T-cell (primary cell): ENCODE measurements around the gene LRP5. TPM values are rescaled to one million over a fixed set of nuclear protein-coding genes. Genes with fewer than 3 reads are reported as not detected.
"Not testable (repeated sequence)": the region's sequence is repeated elsewhere in the genome, so short reads cannot be mapped to it uniquely, and the experiment has no call there.

Experiments used
- ATAC-seq, 4 experiments: fragments of 200-7000 bp in 3 of 4; fragments of 150-1000 bp in 1 of 4; cut with Tn5 transposase; replicated peaks in 1 of 4; 1 replicate in 3 of 4; 2 replicates in 1 of 4; pipeline ENCODE4 v1.10.0; 2021; ENCODE audit warnings: moderate library complexity in 3 of 4, mild to moderate bottlenecking in 2 of 4, moderate number of reproducible peaks in 1 of 4
- CTCF ChIA-PET, 2 donors: fragments of 300-600 bp; sonication (Branson Sonifier 250); formaldehyde crosslinking; loops; one replicate each; lab custom pipeline; 2022; ENCODE audit warnings: antibody characterized with exemption in 2 of 2; lab: Charles Lee
- POLR2A ChIA-PET, 2 donors: fragments of 300-600 bp; sonication (Branson Sonifier 250); formaldehyde crosslinking; loops; one replicate each; lab custom pipeline; 2022; ENCODE audit warnings: antibody characterized with exemption in 2 of 2; lab: Charles Lee
- DNase-seq, 35 experiments: peaks; one replicate each; pipeline versions ENCODE4 v3.0.0 to v3.0.0-alpha.2; 2013 to 2023
- H3K27ac ChIP-seq: one replicate; pipeline ENCODE4 v1.5.1; 2013; ENCODE audit warnings: low read length
- H3K27me3 ChIP-seq, 2 experiments: replicated peaks in 1 of 2; 1 replicate in 1 of 2; 2 replicates in 1 of 2; pipeline versions ENCODE4 v1.6.1 to v1.7.0; 2013; ENCODE audit warnings: low read length in 1 of 2, mixed read lengths in 1 of 2; ENCODE audit not compliant: control insufficient read depth in 2 of 2, insufficient read depth in 2 of 2; ENCODE audit errors: extremely low read depth in 1 of 2
- H3K36me3 ChIP-seq, 2 donors: 1 replicate in 1 of 2; 2 replicates in 1 of 2; pipeline versions ENCODE4 v1.6.1 to v1.7.0; 2013; ENCODE audit warnings: low read length in 1 of 2; ENCODE audit not compliant: control insufficient read depth in 2 of 2, insufficient read depth in 1 of 2; ENCODE audit errors: extremely low read depth in 1 of 2
- H3K4me1 ChIP-seq, 2 experiments: 1 replicate in 1 of 2; 2 replicates in 1 of 2; pipeline versions ENCODE4 v1.6.1 to v1.7.0; 2013; ENCODE audit warnings: low read length in 2 of 2, mixed read lengths in 1 of 2; ENCODE audit not compliant: insufficient read depth in 2 of 2, control insufficient read depth in 1 of 2; ENCODE audit errors: extremely low read depth in 1 of 2
- H3K4me3 ChIP-seq, 2 donors: 1 replicate in 1 of 2; 2 replicates in 1 of 2; pipeline versions ENCODE4 v1.5.1 to v1.7.0; 2013; ENCODE audit warnings: mild to moderate bottlenecking in 2 of 2, low read length in 1 of 2, moderate library complexity in 1 of 2; ENCODE audit not compliant: control insufficient read depth in 1 of 2; ENCODE audit errors: extremely low read depth in 1 of 2
- H3K9me3 ChIP-seq: 2 replicates; pipeline ENCODE4 v1.7.0; 2013
- H3K27ac Mint-ChIP-seq, 2 donors: one replicate each; pipeline ENCODE4 v1.8.0; 2020 to 2021; ENCODE audit warnings: mild to moderate bottlenecking in 2 of 2, mixed read lengths in 2 of 2
- H3K27me3 Mint-ChIP-seq, 2 donors: one replicate each; pipeline ENCODE4 v1.8.0; 2021 to 2022; ENCODE audit warnings: mixed read lengths in 2 of 2
- H3K36me3 Mint-ChIP-seq: one replicate; pipeline ENCODE4 v1.8.0; 2021; ENCODE audit warnings: mixed read lengths
- H3K4me1 Mint-ChIP-seq, 3 donors: one replicate each; pipeline ENCODE4 v1.8.0; 2020 to 2022; ENCODE audit warnings: mixed read lengths in 3 of 3, mild to moderate bottlenecking in 1 of 3
- H3K4me3 Mint-ChIP-seq, 3 donors: one replicate each; pipeline ENCODE4 v1.8.0; 2020 to 2022; ENCODE audit warnings: mild to moderate bottlenecking in 3 of 3, mixed read lengths in 3 of 3, moderate library complexity in 3 of 3
- H3K9me3 Mint-ChIP-seq, 3 donors: one replicate each; pipeline ENCODE4 v1.8.0; 2020 to 2022; ENCODE audit warnings: mixed read lengths in 3 of 3
- WGBS: methylation state at CpG from one replicate; pipeline ENCODE4 v1.1.5; 2013; ENCODE audit warnings: missing lambda C conversion rate; ENCODE audit not compliant: insufficient coverage; 5-methylcytosine and 5-hydroxymethylcytosine counted together
- total RNA-seq, 35 experiments: library from RNA in 6 of 35; stranded (reverse) in 6 of 35; fragments of 120-200 nt in 1 of 35; gene quantifications; one replicate each; pipeline versions ENCODE4 v1.2.1 to v1.2.4 and lab custom pipeline; 2013 to 2026

The LRP5 gene
- total RNA-seq, 5 donors from 2014 or later (not counting 1 experiment from before 2014, with no cell fraction given), result 1.8 to 11.3 (median 7.0) TPM

DNA sequence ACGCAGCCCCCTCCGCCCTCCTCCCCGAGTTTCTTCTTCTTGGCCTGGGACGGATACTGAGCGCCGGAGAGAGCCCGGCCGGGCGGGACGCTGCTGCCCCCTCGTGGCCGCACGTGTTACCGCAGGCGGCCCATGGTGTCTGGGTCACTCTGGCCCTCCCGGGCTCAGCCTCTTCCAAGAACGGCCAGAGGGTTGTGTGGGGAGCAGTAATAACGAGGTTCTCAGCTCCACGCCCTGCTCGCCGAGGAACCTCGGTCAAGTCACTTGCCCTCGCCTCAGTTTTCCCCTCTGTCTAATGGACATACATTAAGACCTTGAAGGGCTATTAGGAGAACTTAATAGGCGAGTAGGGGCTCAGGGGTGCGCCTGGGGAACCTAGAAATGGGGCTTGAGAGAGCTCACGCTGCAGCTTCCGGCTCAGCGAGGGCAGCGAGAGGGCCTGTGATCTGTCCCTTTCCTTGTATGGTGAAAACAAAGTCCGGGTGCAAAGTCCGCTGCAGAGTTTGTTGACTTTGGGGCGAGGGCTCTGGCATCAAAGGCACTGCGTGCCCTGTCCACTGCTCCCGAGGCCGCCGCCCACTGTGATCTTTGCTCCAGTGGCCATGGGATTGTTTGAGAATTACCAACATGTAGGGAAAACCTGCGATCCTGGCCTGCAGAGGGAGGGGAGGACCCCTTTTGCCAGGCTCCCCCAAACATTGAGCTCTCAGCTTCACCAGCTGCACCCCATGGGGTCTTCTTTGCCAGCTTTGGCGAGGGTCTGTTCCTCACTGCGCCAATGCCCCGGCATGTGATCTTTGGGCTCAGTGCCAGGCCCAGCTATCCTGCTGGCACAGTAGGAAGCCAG is 14.4 kb upstream of the LRP5 start:
- POLR2A ChIA-PET, result interaction anchor here in 1 of 2 donors (0.6 kb wide), 1 partner anchor 162 kb away, joined by 3 read pairs; the partner anchor contains the start of gene PPP6R3
- Histone ChIP-seq H3K27me3 (peaks cover 0 to 19% of the 10 kb centered on the region in 2 experiments), H3K27ac (no peak overlapping the region), H3K9me3 (no peaks in the 10 kb centered on the region), H3K4me1 (peaks cover 0 to 8% of the 10 kb centered on the region in 2 experiments), H3K36me3 (no peaks in the 10 kb centered on the region), H3K4me3 (no peak overlapping the region)
- Mint-ChIP-seq H3K4me1 (peaks cover 0 to 4% (median 1%) of the 10 kb centered on the region in 3 donors), H3K27me3 (no peaks in the 10 kb centered on the region), H3K4me3 (no peak overlapping the region), H3K9me3 (no peaks in the 10 kb centered on the region), H3K36me3 (no peaks in the 10 kb centered on the region), H3K27ac (no peak overlapping the region)
- DNase-seq (peak; percentile 18 to 82 (median 60)), ATAC-seq (peak; percentile 92 to 99 (median 94))
- 29% methylated on average over 30 of the region's 40 CpGs for WGBS
- CTCF ChIA-PET, result interaction anchor here (0.6 to 4.2 kb wide), 7 partner anchors 21 to 96 kb away, joined by 3 to 33 read pairs (median 5); partner anchors contain the start of gene C11orf24 (in 1 of the 2)

DNA sequence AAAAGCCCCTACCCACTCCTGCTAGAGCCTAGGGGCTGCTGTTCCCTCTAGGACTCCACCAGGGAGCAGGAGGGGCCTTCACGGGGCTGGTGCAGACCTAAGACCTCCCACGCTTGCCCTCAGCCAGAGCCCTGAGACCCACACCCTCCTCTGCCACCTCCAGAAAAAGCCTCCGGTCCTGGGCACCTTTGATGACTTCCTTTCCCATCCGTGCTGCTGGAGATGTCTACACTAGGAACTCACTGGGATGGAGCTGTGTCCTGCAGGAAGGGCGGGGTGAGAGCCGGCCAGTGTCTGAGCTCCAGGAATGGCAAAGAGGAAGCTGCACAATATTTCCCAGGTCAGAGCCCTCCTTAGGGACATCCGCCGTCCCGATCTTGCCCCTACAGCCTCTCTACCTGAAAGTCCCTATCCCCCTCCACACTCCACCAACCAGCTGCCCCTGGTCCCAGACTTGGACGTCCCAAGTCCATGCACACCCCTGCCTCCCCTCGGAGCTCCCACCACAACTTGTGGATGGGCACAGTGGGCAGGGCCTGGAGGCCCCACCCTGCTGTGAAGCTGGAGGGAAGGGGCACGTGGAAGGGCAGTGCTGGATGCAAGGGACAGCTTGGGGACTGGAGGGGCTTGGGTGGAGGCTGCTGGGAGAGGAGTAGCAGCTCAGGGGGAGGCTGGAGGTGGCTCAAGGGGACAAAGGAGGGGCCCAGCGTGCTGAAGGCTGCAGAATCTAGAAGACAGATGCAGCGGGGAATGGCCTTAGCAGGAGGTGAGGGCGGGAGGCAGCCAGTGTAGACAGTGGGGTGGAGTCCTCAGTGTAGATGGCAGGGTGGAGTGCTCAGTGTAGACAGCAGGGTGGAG is 13.5 kb upstream of the LRP5 start:
- POLR2A ChIA-PET, result no interaction called here
- CTCF ChIA-PET, result interaction anchor here (0.6 to 4.2 kb wide), 7 partner anchors 27 to 47 kb away, joined by 3 to 33 read pairs (median 4); partner anchors contain the start of gene C11orf24 (in 1 of the 2)
- Mint-ChIP-seq H3K36me3 (no peaks in the 10 kb centered on the region), H3K27ac (no peak overlapping the region), H3K27me3 (no peaks in the 10 kb centered on the region), H3K9me3 (no peaks in the 10 kb centered on the region), H3K4me1 (peaks cover 0 to 4% (median 1%) of the 10 kb centered on the region in 3 donors), H3K4me3 (no peak overlapping the region)
- H3K4me1 ChIP-seq, result peaks cover 0 to 8% of the 10 kb centered on the region in 2 experiments
- no peak overlapping the region for H3K4me3 ChIP-seq
- no peaks in the 10 kb centered on the region for H3K9me3 ChIP-seq
- H3K36me3 ChIP-seq, result no peaks in the 10 kb centered on the region
- H3K27ac ChIP-seq, result no peak overlapping the region
- ATAC-seq (no peak), DNase-seq (no peak)
- 74% methylated on average over 14 of the region's 15 CpGs for WGBS
- H3K27me3 ChIP-seq, result peaks cover 0 to 19% of the 10 kb centered on the region in 2 experiments

DNA sequence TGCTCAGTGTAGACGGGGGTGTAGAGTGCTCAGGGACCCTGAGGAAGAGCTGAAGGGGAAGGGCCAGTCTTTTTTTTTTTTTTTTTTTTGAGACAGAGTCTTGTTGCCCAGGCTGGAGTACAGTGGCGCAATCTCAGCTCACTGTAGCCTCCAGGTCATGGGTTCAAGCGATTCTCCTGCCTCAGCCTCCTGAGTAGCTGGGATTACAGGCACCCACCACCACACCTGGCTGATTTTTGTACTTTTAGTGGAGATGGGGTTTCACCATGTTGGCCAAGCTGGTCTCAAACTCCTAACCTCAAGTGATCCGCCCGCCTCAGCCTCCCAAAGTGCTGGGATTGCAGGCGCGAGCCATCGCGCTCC is 12.9 kb upstream of the LRP5 start:
- WGBS, result 40% methylated on average over 1 of the region's 9 CpGs
- ATAC-seq, H3K36me3 Mint-ChIP-seq, H3K36me3 ChIP-seq, H3K27ac Mint-ChIP-seq, H3K27me3 Mint-ChIP-seq, H3K9me3 ChIP-seq, H3K4me1 Mint-ChIP-seq, H3K9me3 Mint-ChIP-seq, DNase-seq, H3K4me3 ChIP-seq, H3K4me1 ChIP-seq, H3K4me3 Mint-ChIP-seq, H3K27ac ChIP-seq, POLR2A ChIA-PET: not testable (repeated sequence)
- H3K27me3 ChIP-seq, result peaks cover 0 to 19% of the 10 kb centered on the region in 2 experiments
- CTCF ChIA-PET, result interaction anchor here (0.6 to 0.9 kb wide), 4 partner anchors 28 to 830 kb away, joined by 3 to 4 read pairs (median 4); partner anchors contain the start of gene C11orf24 (in 1 of the 2)

DNA sequence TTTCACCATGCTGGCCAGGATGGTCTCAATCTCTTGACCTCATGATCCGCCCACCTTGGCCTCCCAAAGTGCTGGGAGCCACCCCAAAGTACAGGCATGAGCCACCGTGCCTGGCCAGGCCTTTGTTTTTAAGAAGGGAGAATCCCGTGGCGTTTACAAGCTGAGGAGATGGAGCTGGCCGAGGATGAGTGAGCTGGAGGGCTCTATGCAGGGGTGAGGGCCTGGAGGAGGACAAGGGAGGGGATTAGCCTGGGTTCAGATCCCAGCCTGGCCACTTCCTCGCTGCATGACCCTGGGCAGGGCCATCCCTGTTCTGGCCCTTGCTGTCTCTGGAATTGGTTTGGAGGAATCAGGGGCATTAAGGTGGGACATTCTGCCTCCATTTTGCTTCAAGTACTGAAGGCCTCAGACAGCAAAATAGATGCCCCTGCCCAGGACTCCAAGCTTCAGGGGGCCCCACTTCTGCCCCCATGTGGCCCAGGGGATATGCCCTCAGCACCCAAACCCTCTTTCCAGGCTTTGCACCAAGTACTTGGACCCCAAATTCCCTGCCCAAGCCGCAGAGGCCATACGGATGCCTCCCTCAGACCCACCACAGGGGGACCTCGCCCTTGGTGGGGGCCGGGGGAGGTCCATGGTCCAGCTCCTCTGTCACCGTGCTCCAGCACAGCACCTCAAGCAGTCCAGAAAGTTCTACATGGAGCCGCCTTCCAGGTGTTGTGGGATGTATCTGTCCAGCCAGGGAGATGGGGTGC is 12.1 kb upstream of the LRP5 start:
- DNase-seq (no peak), ATAC-seq (no peak)
- Histone ChIP-seq H3K36me3 (no peaks in the 10 kb centered on the region), H3K4me1 (peaks cover 0 to 8% of the 10 kb centered on the region in 2 experiments), H3K4me3 (no peak overlapping the region), H3K27ac (no peak overlapping the region), H3K9me3 (no peaks in the 10 kb centered on the region), H3K27me3 (peaks cover 0 to 19% of the 10 kb centered on the region in 2 experiments)
- H3K4me1 Mint-ChIP-seq, result peaks cover 0 to 4% (median 1%) of the 10 kb centered on the region in 3 donors
- no peaks in the 10 kb centered on the region for H3K27me3 Mint-ChIP-seq
- no peak overlapping the region for H3K4me3 Mint-ChIP-seq
- ChIA-PET CTCF (interaction anchor here (0.6 kb wide), 4 partner anchors 19 to 830 kb away, joined by 3 to 6 read pairs (median 4); partner anchors contain the start of gene C11orf24 (in 1 of the 2)), POLR2A (no interaction called here)
- WGBS, result 83% methylated on average over 8 of the region's 12 CpGs
- H3K27ac Mint-ChIP-seq, result no peak overlapping the region
- H3K36me3 Mint-ChIP-seq, result no peaks in the 10 kb centered on the region
- H3K9me3 Mint-ChIP-seq, result peaks cover 0 to 3% (median 0%) of the 10 kb centered on the region in 3 donors

GRCh38 chr11:68302256-68302655 is 10.1 kb upstream of the LRP5 start:
- WGBS, result 68% methylated on average over 2 of the region's 5 CpGs
- H3K9me3 ChIP-seq, result no peaks in the 10 kb centered on the region
- H3K27ac ChIP-seq, result no peak overlapping the region
- no peak for ATAC-seq
- H3K36me3 Mint-ChIP-seq, result no peaks in the 10 kb centered on the region
- ChIA-PET POLR2A (interaction anchor here in 1 of 2 donors (0.6 kb wide), 1 partner anchor 176 kb away, joined by 6 read pairs; no protein-coding TSS in a partner anchor), CTCF (no interaction called here)
- DNase-seq, result no peak
- peaks cover 0 to 8% of the 10 kb centered on the region in 2 experiments for H3K4me1 ChIP-seq
- H3K27ac Mint-ChIP-seq, result no peak overlapping the region
- H3K9me3 Mint-ChIP-seq, result peaks cover 0 to 3% (median 0%) of the 10 kb centered on the region in 3 donors
- no peak overlapping the region for H3K4me3 ChIP-seq
- peaks cover 0 to 2% (median 1%) of the 10 kb centered on the region in 3 donors for H3K4me1 Mint-ChIP-seq
- H3K27me3 Mint-ChIP-seq, result no peaks in the 10 kb centered on the region
- H3K36me3 ChIP-seq, result no peaks in the 10 kb centered on the region
- no peak overlapping the region for H3K4me3 Mint-ChIP-seq
- H3K27me3 ChIP-seq, result peaks cover 0 to 14% of the 10 kb centered on the region in 2 experiments
